Dendritic cell treated with granulocyte-macrophage colony-stimulating factor and Interleukin-4, amounts not matched to agents 40 ng/mL and 50 ng/mL, for 4 days (primary cell): ENCODE data around the gene ESR1.
"Not testable (repeated sequence)": the region's sequence is repeated elsewhere in the genome, so short reads cannot be mapped to it uniquely, and the experiment has no call there.

ENCODE experiments used
- H3K27ac Mint-ChIP-seq: one replicate; pipeline ENCODE4 v1.8.0; 2022; ENCODE audit warnings: mild to moderate bottlenecking, mixed read lengths
- H3K27me3 Mint-ChIP-seq: one replicate; pipeline ENCODE4 v1.8.0; 2022; ENCODE audit warnings: mild to moderate bottlenecking, mixed read lengths
- H3K36me3 Mint-ChIP-seq: one replicate; pipeline ENCODE4 v1.8.0; 2022; ENCODE audit warnings: low read depth, mixed read lengths
- H3K4me1 Mint-ChIP-seq: one replicate; pipeline ENCODE4 v1.8.0; 2022; ENCODE audit warnings: low read depth, mixed read lengths
- H3K4me3 Mint-ChIP-seq: one replicate; pipeline ENCODE4 v1.8.0; 2022; ENCODE audit warnings: mild to moderate bottlenecking, moderate library complexity, mixed read lengths
- H3K9me3 Mint-ChIP-seq: one replicate; pipeline ENCODE4 v1.8.0; 2022; ENCODE audit warnings: mixed read lengths
- intact Hi-C: fragments of 100-400 bp; cut with micrococcal nuclease; formaldehyde crosslinking; loops from one replicate; pipeline ENCODE4 v1.15.0; 2022

The ESR1 gene

GRCh38 chr6:151842816-151843215, 35.3 kb downstream of the ESR1 start:
- intact Hi-C loops, result no loop called here
- peaks cover 21% of the 10 kb centered on the region for H3K4me1 Mint-ChIP-seq
- H3K36me3 Mint-ChIP-seq, result no peaks in the 10 kb centered on the region
- H3K27me3 Mint-ChIP-seq, result no peaks in the 10 kb centered on the region
- peaks cover 14% of the 10 kb centered on the region for H3K9me3 Mint-ChIP-seq
- H3K27ac Mint-ChIP-seq, result no peak overlapping the region
- H3K4me3 Mint-ChIP-seq, result no peak overlapping the region

GRCh38 chr6:151847064-151847463, 39.6 kb downstream of the ESR1 start:
- H3K27me3 Mint-ChIP-seq, result no peaks in the 10 kb centered on the region
- H3K4me1 Mint-ChIP-seq, result peaks cover 5% of the 10 kb centered on the region
- intact Hi-C loops, result no loop called here
- no peak overlapping the region for H3K27ac Mint-ChIP-seq
- H3K9me3 Mint-ChIP-seq, result no peaks in the 10 kb centered on the region
- no peaks in the 10 kb centered on the region for H3K36me3 Mint-ChIP-seq
- H3K4me3 Mint-ChIP-seq, result no peak overlapping the region

DNA sequence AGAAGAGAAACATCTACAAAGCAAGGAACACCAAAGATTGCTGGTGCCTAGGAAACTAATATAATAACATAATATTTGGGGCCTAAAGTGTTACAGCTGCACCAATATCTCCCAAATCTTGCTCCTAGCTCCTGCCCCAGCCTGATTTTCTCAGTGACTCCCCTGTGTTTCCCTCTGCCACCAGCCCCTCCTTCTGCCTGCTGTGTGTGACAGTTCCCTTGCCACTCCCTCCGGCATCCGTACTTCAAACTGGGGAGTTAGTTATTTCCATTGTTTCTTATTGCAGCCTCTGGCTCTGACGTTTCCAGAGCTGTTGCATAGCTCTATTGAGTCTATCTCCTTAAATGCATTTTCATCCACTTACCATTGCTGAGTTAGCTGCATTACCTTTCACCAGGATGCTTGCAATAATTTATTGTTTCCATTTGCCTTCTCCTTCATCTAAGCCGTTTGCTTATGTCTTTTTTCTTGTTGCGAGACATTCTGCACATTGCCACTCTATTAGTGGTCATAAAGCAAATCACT, 43.1 kb downstream of the ESR1 start:
- peaks cover 5% of the 10 kb centered on the region for H3K4me1 Mint-ChIP-seq
- no peaks in the 10 kb centered on the region for H3K27me3 Mint-ChIP-seq
- H3K9me3 Mint-ChIP-seq, result no peaks in the 10 kb centered on the region
- no peak overlapping the region for H3K4me3 Mint-ChIP-seq
- H3K36me3 Mint-ChIP-seq, result no peaks in the 10 kb centered on the region
- no peak overlapping the region for H3K27ac Mint-ChIP-seq
- intact Hi-C loops, result no loop called here

- Mint-ChIP-seq H3K27me3 (no peaks in the 10 kb centered on the region), H3K4me1 (no peaks in the 10 kb centered on the region), H3K27ac (no peak overlapping the region), H3K4me3 (no peak overlapping the region), H3K9me3 (no peaks in the 10 kb centered on the region), H3K36me3 (no peaks in the 10 kb centered on the region)
- intact Hi-C loops, result no loop called here
Measured at GRCh38 chr6:151858294-151858693, 50.8 kb downstream of the ESR1 start.

- H3K4me1 Mint-ChIP-seq, result no peaks in the 10 kb centered on the region
- no peak overlapping the region for H3K27ac Mint-ChIP-seq
- H3K36me3 Mint-ChIP-seq, result no peaks in the 10 kb centered on the region
- H3K4me3 Mint-ChIP-seq, result no peak overlapping the region
- intact Hi-C loops, result no loop called here
- no peaks in the 10 kb centered on the region for H3K27me3 Mint-ChIP-seq
- no peaks in the 10 kb centered on the region for H3K9me3 Mint-ChIP-seq
Measured at GRCh38 chr6:151862461-151862860, 55.0 kb downstream of the ESR1 start.

DNA sequence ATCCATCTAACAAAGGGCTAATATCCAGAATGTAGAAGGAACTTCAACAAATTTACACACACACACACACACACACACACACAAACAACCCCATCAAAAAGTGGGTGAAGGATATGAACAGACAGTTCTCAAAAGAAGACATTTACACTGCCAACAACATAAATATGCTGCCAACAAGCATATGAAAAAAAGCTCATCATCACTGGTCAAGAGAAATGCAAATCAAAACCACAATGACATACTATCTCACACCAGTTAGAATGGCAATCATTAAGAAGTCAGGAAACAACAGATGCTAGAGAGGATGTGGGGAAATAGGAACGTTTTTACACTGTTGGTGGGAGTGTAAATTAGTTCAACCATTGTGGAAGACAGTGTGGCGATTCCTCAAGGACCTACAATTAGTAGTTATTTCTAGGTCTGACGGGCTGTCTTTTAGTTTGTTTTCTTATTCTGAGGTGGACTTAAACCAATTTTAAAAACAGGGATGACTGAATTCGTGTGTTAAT, 59.9 kb downstream of the ESR1 start:
- H3K27me3 Mint-ChIP-seq, H3K4me1 Mint-ChIP-seq, H3K27ac Mint-ChIP-seq, intact Hi-C loops, H3K9me3 Mint-ChIP-seq, H3K4me3 Mint-ChIP-seq, H3K36me3 Mint-ChIP-seq: not testable (repeated sequence)

DNA sequence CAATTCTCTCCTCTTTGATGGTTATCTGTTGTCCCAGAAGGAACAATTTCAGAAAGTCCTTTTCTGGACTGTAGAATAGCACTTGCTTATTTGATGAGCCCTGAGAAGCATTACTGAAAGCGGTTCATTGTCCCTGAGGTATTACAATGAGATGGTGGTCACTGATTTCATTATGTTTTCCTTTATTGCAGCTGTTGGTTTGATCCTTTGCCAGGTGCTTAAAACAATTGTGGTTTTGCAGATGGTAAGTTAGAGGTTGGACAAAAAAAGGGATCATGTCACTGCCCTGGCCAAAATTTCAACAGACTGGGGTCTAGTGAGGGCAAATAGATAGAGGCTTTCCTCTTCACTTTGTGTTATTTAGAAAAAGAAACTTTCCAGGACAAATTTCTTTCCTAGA, 61.9 kb downstream of the ESR1 start:
- intact Hi-C loops, result no loop called here
- H3K4me1 Mint-ChIP-seq, result no peaks in the 10 kb centered on the region
- no peaks in the 10 kb centered on the region for H3K36me3 Mint-ChIP-seq
- H3K4me3 Mint-ChIP-seq, result no peak overlapping the region
- H3K27me3 Mint-ChIP-seq, result no peaks in the 10 kb centered on the region
- no peaks in the 10 kb centered on the region for H3K9me3 Mint-ChIP-seq
- H3K27ac Mint-ChIP-seq, result no peak overlapping the region

GRCh38 chr6:151869787-151870186, 62.3 kb downstream of the ESR1 start:
- intact Hi-C loops, result no loop called here
- H3K4me1 Mint-ChIP-seq, result no peaks in the 10 kb centered on the region
- H3K4me3 Mint-ChIP-seq, result no peak overlapping the region
- H3K9me3 Mint-ChIP-seq, result no peaks in the 10 kb centered on the region
- no peaks in the 10 kb centered on the region for H3K27me3 Mint-ChIP-seq
- H3K36me3 Mint-ChIP-seq, result no peaks in the 10 kb centered on the region
- no peak overlapping the region for H3K27ac Mint-ChIP-seq

GRCh38 chr6:151870375-151870774, 62.9 kb downstream of the ESR1 start:
- H3K36me3 Mint-ChIP-seq, result no peaks in the 10 kb centered on the region
- H3K27me3 Mint-ChIP-seq, result no peaks in the 10 kb centered on the region
- intact Hi-C loops, result no loop called here
- no peak overlapping the region for H3K27ac Mint-ChIP-seq
- H3K4me3 Mint-ChIP-seq, result no peak overlapping the region
- H3K9me3 Mint-ChIP-seq, result no peaks in the 10 kb centered on the region
- no peaks in the 10 kb centered on the region for H3K4me1 Mint-ChIP-seq

DNA sequence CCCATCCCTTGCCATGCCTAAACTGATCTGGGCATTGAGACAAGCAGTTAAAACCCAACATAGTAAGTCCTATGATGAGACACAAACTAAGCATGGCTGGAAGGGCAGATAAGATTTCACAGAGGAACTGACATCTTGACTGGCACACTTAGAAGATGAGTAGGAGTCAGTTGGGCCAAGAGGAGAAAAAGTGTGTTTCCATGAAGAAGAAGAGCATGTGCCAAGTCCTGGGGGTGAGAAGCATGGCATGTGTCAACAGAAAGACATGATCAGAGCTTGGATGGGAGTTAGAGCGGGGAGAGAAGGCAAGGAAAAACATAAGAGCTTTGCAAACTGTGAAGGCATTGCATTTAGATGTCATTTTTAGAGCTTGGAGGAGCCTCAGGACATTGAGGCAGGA, 68.0 kb downstream of the ESR1 start:
- no peaks in the 10 kb centered on the region for H3K9me3 Mint-ChIP-seq
- no peaks in the 10 kb centered on the region for H3K4me1 Mint-ChIP-seq
- no peaks in the 10 kb centered on the region for H3K36me3 Mint-ChIP-seq
- H3K27ac Mint-ChIP-seq, result no peak overlapping the region
- no peaks in the 10 kb centered on the region for H3K27me3 Mint-ChIP-seq
- intact Hi-C loops, result no loop called here
- no peak overlapping the region for H3K4me3 Mint-ChIP-seq

DNA sequence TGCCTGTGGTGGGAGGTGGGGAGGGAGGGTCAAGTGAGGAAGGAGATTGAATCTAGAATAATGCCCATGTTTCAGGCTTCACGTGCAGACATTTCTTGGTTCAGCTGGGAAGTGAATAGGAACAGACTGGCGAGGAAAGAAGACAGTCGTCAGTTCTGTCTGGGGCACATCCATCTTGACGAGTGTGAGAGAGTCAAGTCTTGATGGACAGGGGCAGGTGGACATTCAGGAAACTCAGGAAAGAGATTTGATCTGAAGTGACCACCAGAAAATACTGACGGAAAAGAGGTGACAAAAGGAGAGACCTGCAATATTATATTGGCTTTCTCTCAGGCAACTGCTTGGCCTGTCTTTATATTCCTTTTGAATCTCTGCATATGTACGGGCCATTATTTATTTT, 68.6 kb downstream of the ESR1 start:
- Mint-ChIP-seq H3K4me3 (no peak overlapping the region), H3K27me3 (no peaks in the 10 kb centered on the region), H3K4me1 (no peaks in the 10 kb centered on the region), H3K27ac (no peak overlapping the region), H3K9me3 (no peaks in the 10 kb centered on the region), H3K36me3 (no peaks in the 10 kb centered on the region)
- intact Hi-C loops, result no loop called here

DNA sequence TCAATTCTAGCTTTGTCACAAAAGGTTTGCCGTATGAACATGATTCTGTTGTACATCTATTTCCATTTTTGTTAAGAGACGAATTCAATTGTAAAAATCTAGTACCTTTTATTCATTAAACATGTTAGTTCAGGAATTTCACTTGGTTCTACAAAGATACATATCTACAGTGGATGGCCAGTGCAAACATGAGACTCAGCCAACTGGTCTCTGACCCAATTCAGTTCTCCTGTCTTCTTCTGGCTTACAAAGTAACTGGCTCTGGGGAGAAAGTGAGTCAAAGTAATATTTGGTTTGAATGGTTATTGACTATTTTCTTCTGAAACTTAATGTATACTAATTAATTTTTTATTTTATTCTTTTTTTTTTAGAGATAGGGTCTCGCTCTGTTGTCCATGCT, 70.0 kb downstream of the ESR1 start:
- intact Hi-C loops, result no loop called here
- Mint-ChIP-seq H3K27me3 (no peaks in the 10 kb centered on the region), H3K4me1 (no peaks in the 10 kb centered on the region), H3K9me3 (no peaks in the 10 kb centered on the region), H3K36me3 (no peaks in the 10 kb centered on the region), H3K27ac (no peak overlapping the region), H3K4me3 (no peak overlapping the region)

DNA sequence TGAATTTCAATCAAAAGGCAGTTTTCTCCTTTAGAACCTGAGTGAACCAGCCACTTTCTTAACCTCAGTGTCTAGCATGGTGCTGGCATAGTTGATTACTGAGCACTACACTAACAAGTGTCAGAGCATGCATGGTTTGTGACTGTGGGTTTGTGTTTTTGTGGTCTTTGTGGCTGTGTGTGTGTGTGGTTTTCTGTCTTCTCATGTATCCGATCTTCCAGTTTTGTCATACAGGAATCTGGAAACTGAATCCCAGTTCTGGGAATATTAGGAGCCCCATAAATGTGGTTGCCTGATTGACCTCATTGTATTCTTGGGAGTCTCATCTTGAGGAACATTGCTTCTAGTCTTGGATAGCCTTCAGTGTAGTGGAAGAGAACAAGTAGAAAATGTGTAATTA, 73.7 kb downstream of the ESR1 start:
- intact Hi-C loops, result no loop called here
- Mint-ChIP-seq H3K27me3 (no peaks in the 10 kb centered on the region), H3K9me3 (no peaks in the 10 kb centered on the region), H3K4me1 (no peaks in the 10 kb centered on the region), H3K27ac (no peak overlapping the region), H3K4me3 (no peak overlapping the region), H3K36me3 (no peaks in the 10 kb centered on the region)

DNA sequence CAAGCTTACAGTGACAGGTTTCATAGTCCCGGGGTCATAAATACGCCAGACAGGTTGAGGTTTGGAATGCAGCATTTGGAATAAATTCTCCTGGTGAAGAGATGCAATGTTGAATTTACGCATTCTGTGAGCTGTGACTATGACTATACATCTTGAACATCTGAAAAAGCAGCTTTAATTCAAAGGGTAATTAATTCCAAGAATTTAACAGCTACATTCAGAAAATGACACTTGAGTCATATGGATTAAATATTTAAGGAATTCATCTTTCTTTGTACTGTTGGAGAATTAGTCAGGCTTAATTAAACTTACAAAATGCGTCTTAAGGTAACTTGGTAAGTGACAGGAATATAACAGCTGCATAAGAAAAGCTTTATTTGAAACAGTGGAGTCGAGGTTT, 74.7 kb downstream of the ESR1 start:
- no peaks in the 10 kb centered on the region for H3K36me3 Mint-ChIP-seq
- no peak overlapping the region for H3K27ac Mint-ChIP-seq

GRCh38 chr6:151885234-151885633, 77.8 kb downstream of the ESR1 start:
- intact Hi-C loops, result no loop called here
- Mint-ChIP-seq H3K27ac (no peak overlapping the region), H3K36me3 (no peaks in the 10 kb centered on the region), H3K4me3 (no peak overlapping the region), H3K4me1 (no peaks in the 10 kb centered on the region), H3K27me3 (no peaks in the 10 kb centered on the region), H3K9me3 (peaks cover 18% of the 10 kb centered on the region)

More for the DNA sequence above, 74.7 kb downstream of the ESR1 start:
- H3K9me3 Mint-ChIP-seq, result no peaks in the 10 kb centered on the region
- intact Hi-C loops, result no loop called here
- no peak overlapping the region for H3K4me3 Mint-ChIP-seq
- no peaks in the 10 kb centered on the region for H3K4me1 Mint-ChIP-seq
- H3K27me3 Mint-ChIP-seq, result no peaks in the 10 kb centered on the region
